Esophagus muscularis mucosa (tissue), 4 donors: ENCODE measurements around the gene C17orf107. TPM values are rescaled to one million over a fixed set of nuclear protein-coding genes. Genes with fewer than 3 reads are reported as not detected.
"Not testable (repeated sequence)": the region's sequence is repeated elsewhere in the genome, so short reads cannot be mapped to it uniquely, and the experiment has no call there.

Experiments used
- DNase-seq: peaks from one replicate; pipeline ENCODE4 v3.0.0-alpha.2; 2017; ENCODE audit errors: extremely low spot score
- H3K27ac ChIP-seq, 4 donors: fragments of 200-600 bp; sonication (generic); replicated peaks in 1 of 4; 1 replicate in 3 of 4; 2 replicates in 1 of 4; pipeline ENCODE4 v1.5.1; 2016 to 2019; ENCODE audit warnings: mild to moderate bottlenecking in 1 of 4
- H3K27me3 ChIP-seq, 4 donors: fragments of 200-600 bp; sonication (generic); one replicate each; pipeline versions ENCODE4 v1.5.1 to v1.6.0; 2016 to 2019
- H3K36me3 ChIP-seq, 4 donors: fragments of 200-600 bp; sonication (generic); one replicate each; pipeline ENCODE4 v1.5.1; 2016 to 2019
- H3K4me1 ChIP-seq, 4 donors: fragments of 200-600 bp; sonication (generic); one replicate each; pipeline ENCODE4 v1.5.1; 2016 to 2019
- H3K4me3 ChIP-seq, 4 donors: fragments of 200-600 bp; sonication (generic); 1 replicate in 2 of 4; 2 replicates in 2 of 4; pipeline ENCODE4 v1.5.1; 2016 to 2019; ENCODE audit warnings: mild to moderate bottlenecking in 4 of 4, moderate library complexity in 1 of 4
- H3K9me3 ChIP-seq, 4 donors: fragments of 200-600 bp; sonication (generic); 1 replicate in 3 of 4; 2 replicates in 1 of 4; pipeline ENCODE4 v1.5.1; 2016 to 2019
- CTCF ChIP-seq, 3 experiments: fragments of 200-600 bp in 2 of 3; fragments of 450-650 bp in 1 of 3; sonication (generic) in 2 of 3; IDR thresholded peaks; one replicate each; pipeline ENCODE4 v1.5.1; 2017 to 2019; ENCODE audit warnings: antibody characterized with exemption in 3 of 3, mild to moderate bottlenecking in 2 of 3, moderate library complexity in 1 of 3
- EP300 ChIP-seq: sonication (generic); formaldehyde crosslinking; IDR thresholded peaks from one replicate; pipeline ENCODE4 v1.6.1; 2017; ENCODE audit warnings: antibody characterized with exemption
- POLR2A ChIP-seq: fragments of 450-650 bp; IDR thresholded peaks from one replicate; pipeline ENCODE4 v1.6.1; 2017; ENCODE audit warnings: antibody characterized with exemption, moderate library complexity, mild to moderate bottlenecking, low read depth
- POLR2AphosphoS5 ChIP-seq, 2 donors: sonication (generic); formaldehyde crosslinking; IDR thresholded peaks; one replicate each; pipeline ENCODE4 v1.6.1; 2017; ENCODE audit warnings: antibody characterized with exemption in 2 of 2
- WGBS: methylation state at CpG from one replicate; pipeline ENCODE4 v1.1.5; 2018; 5-methylcytosine and 5-hydroxymethylcytosine counted together
- intact Hi-C: fragments of 100-400 bp; cut with DNase I; formaldehyde crosslinking; loops from one replicate; pipeline ENCODE4 v1.15.1; 2023
- total RNA-seq, 4 donors: library from RNA; depleted of rRNA; stranded (reverse); fragments of >200 nt; gene quantifications; one replicate each; pipeline versions ENCODE4 v1.1.0 to v1.2.1, GENCODE V29; 2016

Gene C17orf107
- total RNA-seq, 4 donors from 2014 or later, result 0.32 to 1.5 (median 0.88) TPM

DNA sequence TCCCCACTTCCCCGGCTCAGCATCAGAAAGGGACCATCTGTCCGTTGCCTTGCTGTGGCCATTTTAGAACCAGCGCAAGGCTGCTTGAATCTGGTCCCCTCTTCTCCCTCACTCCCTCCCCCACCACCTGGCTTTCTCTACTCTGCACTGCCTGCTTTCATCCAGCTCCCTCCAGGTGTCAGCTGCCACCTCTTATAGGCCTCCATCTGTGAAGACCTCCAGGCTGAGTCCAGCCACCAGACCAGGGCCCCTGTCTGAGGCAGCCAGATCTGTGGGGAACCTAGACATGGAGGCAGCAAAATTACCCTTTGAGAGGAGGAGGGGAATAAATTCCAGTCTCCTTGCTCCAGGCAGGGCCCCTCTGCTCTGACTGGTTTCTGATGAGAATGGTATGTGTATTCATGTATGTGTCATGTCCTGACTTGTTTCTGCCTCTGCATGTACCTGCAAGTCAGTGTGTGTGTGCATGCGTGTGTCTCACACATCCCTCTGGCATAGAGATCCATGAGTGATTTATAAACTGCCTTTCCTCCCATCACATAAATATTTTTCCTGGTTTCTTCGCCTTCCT is 45.1 kb upstream of the C17orf107 start:
- intact Hi-C loops, result no loop called here
- H3K4me3 ChIP-seq, result no peak overlapping the region
- WGBS, result 91% methylated on average over 5 of the region's 5 CpGs
- DNase-seq, result no peak
- peaks cover 42 to 49% (median 44%) of the 10 kb centered on the region in 4 donors for H3K4me1 ChIP-seq
- TF ChIP-seq EP300, result no peak
- no peak for TF ChIP-seq POLR2AphosphoS5 (IDR thresholded peaks at IDR 0.05)
- no peak for TF ChIP-seq CTCF (IDR thresholded peaks at IDR 0.05)
- TF ChIP-seq POLR2A, result no peak
- no peaks in the 10 kb centered on the region for H3K9me3 ChIP-seq
- H3K27ac ChIP-seq, result peak overlapping the region in 1 of 4 donors; percentile 22
- H3K27me3 ChIP-seq, result no peaks in the 10 kb centered on the region
- H3K36me3 ChIP-seq, result peaks cover 0 to 15% (median 6%) of the 10 kb centered on the region in 4 donors

DNA sequence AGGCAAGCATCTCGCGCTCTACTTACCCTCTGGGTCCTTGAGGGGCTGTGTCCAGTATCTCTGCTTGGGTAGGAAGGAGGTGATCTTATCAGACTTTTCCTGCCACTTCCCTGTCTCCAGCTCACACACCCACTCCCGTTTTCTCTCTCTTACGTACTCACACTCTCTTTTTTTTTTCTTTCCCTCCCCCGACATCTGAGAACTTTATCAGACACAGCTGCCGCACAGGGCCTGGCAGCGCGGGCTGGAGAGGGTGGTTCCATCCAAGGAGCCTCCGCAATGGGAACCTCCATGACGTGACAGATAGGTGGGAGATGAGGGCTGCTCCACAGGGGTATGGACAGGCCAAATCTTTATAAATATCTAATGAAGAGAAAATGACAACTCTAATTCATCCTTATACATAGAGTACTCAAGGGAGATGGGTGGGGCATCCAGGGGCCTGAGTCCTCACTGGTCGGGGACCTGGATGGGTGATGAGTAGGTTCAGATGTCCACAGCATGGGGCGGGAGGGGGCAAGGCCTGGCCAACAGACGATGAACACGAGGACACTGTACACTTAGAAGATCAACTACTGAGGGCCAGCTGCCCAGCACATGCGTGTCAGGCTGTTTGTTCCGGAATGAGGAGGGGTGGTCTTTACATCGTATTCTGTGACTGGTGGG is 42.9 kb upstream of the C17orf107 start:
- Histone ChIP-seq H3K9me3 (no peaks in the 10 kb centered on the region), H3K27ac (peak overlapping the region in 2 of 4 donors; percentile 3 to 22), H3K4me1 (peaks cover 40 to 57% (median 51%) of the 10 kb centered on the region in 4 donors), H3K27me3 (no peaks in the 10 kb centered on the region), H3K4me3 (no peak overlapping the region), H3K36me3 (peaks cover 0 to 21% (median 8%) of the 10 kb centered on the region in 4 donors)
- WGBS, result 89% methylated on average over 17 of the region's 17 CpGs
- intact Hi-C loops, result no loop called here
- DNase-seq, result no peak
- TF ChIP-seq CTCF (IDR thresholded peaks at IDR 0.05), result no peak
- no peak for TF ChIP-seq POLR2A
- TF ChIP-seq POLR2AphosphoS5 (IDR thresholded peaks at IDR 0.05), result no peak
- no peak for TF ChIP-seq EP300

DNA sequence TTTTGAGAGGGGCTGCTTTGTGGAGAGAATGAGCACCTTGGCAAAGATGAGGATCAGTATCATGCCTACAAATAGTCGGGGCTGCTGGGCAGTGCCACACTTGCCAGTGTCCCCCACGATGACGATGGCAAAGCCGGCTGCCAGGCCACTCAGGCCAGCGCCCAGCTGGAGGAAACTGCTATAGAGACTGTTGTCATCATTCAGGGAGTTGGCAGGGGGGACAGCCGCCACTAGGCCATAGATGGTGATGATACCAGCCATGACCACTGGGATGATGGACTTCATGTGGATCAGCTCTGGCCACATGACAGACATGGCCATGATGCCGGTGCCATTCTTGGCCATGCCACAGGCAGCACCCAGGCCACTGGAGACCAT is 42.4 kb upstream of the C17orf107 start:
- H3K9me3 ChIP-seq, result no peaks in the 10 kb centered on the region
- peaks cover 40 to 58% (median 49%) of the 10 kb centered on the region in 4 donors for H3K4me1 ChIP-seq
- H3K36me3 ChIP-seq, result peaks cover 0 to 21% (median 9%) of the 10 kb centered on the region in 4 donors
- intact Hi-C loops, result no loop called here
- peak overlapping the region in 2 of 4 donors; percentile 3 to 22 for H3K27ac ChIP-seq
- TF ChIP-seq EP300 (no peak), POLR2AphosphoS5 (IDR thresholded peaks at IDR 0.05) (no peak), POLR2A (no peak), CTCF (IDR thresholded peaks at IDR 0.05) (no peak)
- H3K4me3 ChIP-seq, result no peak overlapping the region
- 86% methylated on average over 7 of the region's 7 CpGs for WGBS
- no peaks in the 10 kb centered on the region for H3K27me3 ChIP-seq
- DNase-seq, result no peak

DNA sequence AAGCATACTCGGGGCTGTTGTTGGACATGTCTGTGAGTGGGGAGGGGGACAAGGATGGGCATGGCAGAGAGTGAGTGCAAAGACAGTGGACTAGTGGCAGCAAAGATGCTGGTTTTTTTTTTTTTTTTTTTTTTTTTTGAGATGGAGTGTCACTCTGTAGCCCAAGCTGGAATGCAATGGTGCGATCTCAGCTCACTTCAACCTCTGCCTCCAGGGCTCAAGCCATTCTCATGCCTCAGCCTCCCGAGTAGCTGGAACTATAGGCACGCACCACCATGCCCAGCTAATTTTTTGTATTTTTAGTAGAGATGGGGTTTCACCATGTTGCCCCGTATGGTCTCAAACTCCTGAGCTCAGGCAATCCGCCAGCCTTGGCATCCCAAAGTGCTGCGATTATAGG is 42.0 kb upstream of the C17orf107 start:
- not testable (repeated sequence) for H3K4me3 ChIP-seq
- WGBS, result 93% methylated on average over 7 of the region's 7 CpGs
- peak overlapping the region; percentile 19 to 70 (median 52) for H3K27ac ChIP-seq

GRCh38 chr17:4858068-4858881 is 41.1 kb upstream of the C17orf107 start:
- Histone ChIP-seq H3K36me3 (peaks cover 0 to 21% (median 9%) of the 10 kb centered on the region in 4 donors), H3K27ac (peak overlapping the region; percentile 43 to 70 (median 52)), H3K4me3 (no peak overlapping the region), H3K4me1 (peaks cover 36 to 55% (median 46%) of the 10 kb centered on the region in 4 donors), H3K27me3 (no peaks in the 10 kb centered on the region), H3K9me3 (no peaks in the 10 kb centered on the region)
- TF ChIP-seq POLR2AphosphoS5 (IDR thresholded peaks at IDR 0.05) (peak in 1 of 2 donors; percentile 7), POLR2A (no peak)
- no peak for DNase-seq
- WGBS, result 57% methylated on average over 7 of the region's 7 CpGs
- intact Hi-C loops, result no loop called here

More for the DNA sequence above, 42.0 kb upstream of the C17orf107 start:
- H3K27me3 ChIP-seq, H3K9me3 ChIP-seq, DNase-seq, intact Hi-C loops: not testable (repeated sequence)
- H3K36me3 ChIP-seq, result peaks cover 0 to 21% (median 9%) of the 10 kb centered on the region in 4 donors
- peaks cover 36 to 55% (median 47%) of the 10 kb centered on the region in 4 donors for H3K4me1 ChIP-seq
